H1 (cell line): ENCODE measurements around the gene USP7. TPM values are rescaled to one million over a fixed set of nuclear protein-coding genes. Genes with fewer than 3 reads are reported as not detected.

Experiments
- CTCF ChIA-PET: fragments of 300-600 bp; sonication (Branson Sonifier 250); formaldehyde crosslinking; loops from one replicate; lab custom pipeline; 2021; ENCODE audit not compliant: partially characterized antibody; lab: Charles Lee
- POLR2A ChIA-PET: fragments of 300-600 bp; sonication (Branson Sonifier 250); formaldehyde crosslinking; loops from one replicate; lab custom pipeline; 2021; ENCODE audit warnings: inconsistent platforms; ENCODE audit not compliant: partially characterized antibody; lab: Charles Lee
- DNase-seq, 2 experiments: peaks; one replicate each; pipeline versions ENCODE4 v3.0.0 to v3.0.0-alpha.2; 2010 to 2022; ENCODE audit warnings: low spot score in 2 of 2, low read depth in 1 of 2, mixed read lengths in 1 of 2
- FAIRE-seq: peaks from 2 replicates; lab custom pipeline; 2011; peaks lifted over from hg19 to GRCh38; lab: Jason Lieb, UNC
- H2AFZ ChIP-seq: 2 replicates; pipeline ENCODE4 v1.8.1; 2012; ENCODE audit warnings: low read length, inconsistent platforms
- H2AK5ac ChIP-seq: 2 replicates; pipeline ENCODE4 v1.6.1; 2013; ENCODE audit warnings: low read depth, low read length
- H2BK120ac ChIP-seq: replicated peaks from 2 replicates; pipeline ENCODE3; 2013; ENCODE audit warnings: low read depth, low read length, inconsistent platforms
- H2BK12ac ChIP-seq: 2 replicates; pipeline ENCODE4 v1.6.1; 2013; ENCODE audit warnings: low read depth, low read length
- H2BK15ac ChIP-seq: 2 replicates; pipeline ENCODE4 v1.6.1; 2013; ENCODE audit warnings: low read length
- H2BK20ac ChIP-seq: 2 replicates; pipeline ENCODE4 v1.6.1; 2013; ENCODE audit warnings: low read length
- H2BK5ac ChIP-seq: 2 replicates; pipeline ENCODE4 v1.6.1; 2013; ENCODE audit warnings: low read depth, low read length
- H3K14ac ChIP-seq: 2 replicates; pipeline ENCODE4 v1.6.1; 2013; ENCODE audit warnings: inconsistent platforms; ENCODE audit not compliant: insufficient read length
- H3K18ac ChIP-seq: 2 replicates; pipeline ENCODE4 v1.6.1; 2013; ENCODE audit warnings: low read length; ENCODE audit errors: extremely low read depth
- H3K23ac ChIP-seq: 2 replicates; pipeline ENCODE4 v1.6.1; 2013; ENCODE audit warnings: inconsistent platforms; ENCODE audit not compliant: insufficient read length
- H3K23me2 ChIP-seq: 2 replicates; pipeline ENCODE4 v1.6.1; 2013; ENCODE audit warnings: low read depth, low read length
- H3K27ac ChIP-seq: 2 replicates; pipeline ENCODE4 v1.6.1; 2011; ENCODE audit warnings: low read depth, low read length, inconsistent platforms
- H3K27me3 ChIP-seq, 4 experiments: replicated peaks in 1 of 4; 1 replicate in 1 of 4; 2 replicates in 3 of 4; pipeline versions ENCODE4 v1.6.1 to v1.8.1; 2011 to 2013; ENCODE audit warnings: low read length in 3 of 4, mild to moderate bottlenecking in 3 of 4, inconsistent platforms in 2 of 4, mixed read lengths in 2 of 4, moderate library complexity in 1 of 4; ENCODE audit not compliant: control insufficient read depth in 3 of 4, insufficient read depth in 3 of 4; ENCODE audit errors: extremely low read depth in 1 of 4
- H3K36me3 ChIP-seq, 4 experiments: 2 replicates each; pipeline versions ENCODE4 v1.6.1 to v1.8.1; 2011 to 2013; ENCODE audit warnings: mild to moderate bottlenecking in 4 of 4, low read length in 3 of 4, moderate library complexity in 2 of 4, control low read depth in 1 of 4, inconsistent platforms in 1 of 4; ENCODE audit not compliant: insufficient read depth in 4 of 4, control insufficient read depth in 2 of 4
- H3K4ac ChIP-seq: replicated peaks from 2 replicates; pipeline ENCODE3; 2013; ENCODE audit warnings: low read length, low read depth, mixed read lengths, inconsistent platforms; ENCODE audit not compliant: insufficient read length
- H3K4me1 ChIP-seq, 4 experiments: replicated peaks in 1 of 4; 1 replicate in 1 of 4; 2 replicates in 3 of 4; pipeline versions ENCODE4 v1.6.1 to v1.8.1; 2011 to 2013; ENCODE audit warnings: low read length in 3 of 4, inconsistent platforms in 2 of 4, mixed read lengths in 1 of 4; ENCODE audit not compliant: insufficient read depth in 4 of 4, control insufficient read depth in 3 of 4
- H3K4me2 ChIP-seq, 2 experiments: 2 replicates each; pipeline versions ENCODE4 v1.6.1 to v1.8.1; 2011 to 2013; ENCODE audit warnings: low read depth in 2 of 2, low read length in 2 of 2, control low read depth in 1 of 2, inconsistent platforms in 1 of 2, mild to moderate bottlenecking in 1 of 2; ENCODE audit not compliant: insufficient read depth in 1 of 2
- H3K4me3 ChIP-seq, 4 experiments: fragments of 200-600, 300-600 bp in 1 of 4; sonication (generic), shearing (Covaris generic), sonication (Bioruptor Twin) in 1 of 4; 2 replicates each; pipeline versions ENCODE4 v1.5.1 to v1.8.1; 2011 to 2016; ENCODE audit warnings: low read length in 4 of 4, low read depth in 3 of 4, control low read depth in 2 of 4, inconsistent platforms in 2 of 4, mild to moderate bottlenecking in 2 of 4, mixed read lengths in 1 of 4, moderate library complexity in 1 of 4; ENCODE audit not compliant: insufficient read depth in 2 of 4; ENCODE audit errors: extremely low read depth in 1 of 4
- H3K56ac ChIP-seq: replicated peaks from 2 replicates; pipeline ENCODE3; 2013; ENCODE audit warnings: low read depth, mild to moderate bottlenecking, mixed read lengths, low read length, inconsistent platforms; ENCODE audit not compliant: insufficient read length
- H3K79me1 ChIP-seq: 2 replicates; pipeline ENCODE4 v1.6.1; 2013; ENCODE audit warnings: low read depth, low read length, control low read depth
- H3K79me2 ChIP-seq, 2 experiments: 2 replicates each; pipeline versions ENCODE4 v1.6.1 to v1.8.1; 2012 to 2013; ENCODE audit warnings: low read length in 2 of 2, mild to moderate bottlenecking in 2 of 2, inconsistent platforms in 1 of 2; ENCODE audit not compliant: insufficient read depth in 2 of 2, control insufficient read depth in 1 of 2
- H3K9ac ChIP-seq, 4 experiments: replicated peaks in 1 of 4; 1 replicate in 1 of 4; 2 replicates in 3 of 4; pipeline versions ENCODE4 v1.6.1 to v1.8.1; 2011 to 2013; ENCODE audit warnings: low read depth in 3 of 4, low read length in 3 of 4, control low read depth in 2 of 4, mild to moderate bottlenecking in 2 of 4, moderate library complexity in 2 of 4, inconsistent platforms in 1 of 4; ENCODE audit errors: extremely low read depth in 1 of 4
- H3K9me3 ChIP-seq, 2 experiments: 2 replicates each; pipeline versions ENCODE4 v1.6.1 to v1.8.1; 2012 to 2013; ENCODE audit warnings: mild to moderate bottlenecking in 2 of 2, moderate library complexity in 2 of 2, control low read depth in 1 of 2, inconsistent platforms in 1 of 2, low read depth in 1 of 2, low read length in 1 of 2, mixed read lengths in 1 of 2; ENCODE audit not compliant: insufficient read depth in 2 of 2
- H4K20me1 ChIP-seq, 2 experiments: replicated peaks in 1 of 2; 2 replicates each; pipeline versions ENCODE3 to v1.8.1; 2011 to 2013; ENCODE audit warnings: inconsistent platforms in 2 of 2, low read length in 2 of 2, mild to moderate bottlenecking in 1 of 2; ENCODE audit not compliant: insufficient read depth in 2 of 2, control insufficient read depth in 1 of 2
- H4K5ac ChIP-seq: 2 replicates; pipeline ENCODE4 v1.6.1; 2013; ENCODE audit warnings: low read length, low read depth, mixed read lengths, inconsistent platforms; ENCODE audit not compliant: insufficient read length
- H4K8ac ChIP-seq: 2 replicates; pipeline ENCODE4 v1.8.0; 2013; ENCODE audit warnings: mild to moderate bottlenecking, moderate library complexity, low read length, inconsistent platforms; ENCODE audit not compliant: insufficient read depth; ENCODE audit errors: extremely low read depth
- H4K91ac ChIP-seq: replicated peaks from 2 replicates; pipeline ENCODE3; 2013; ENCODE audit warnings: low read length, mixed read lengths, inconsistent platforms; ENCODE audit not compliant: insufficient read length
- BACH1 ChIP-seq: IDR thresholded peaks from 2 replicates; pipeline ENCODE4 v1.6.1; 2012; ENCODE audit warnings: low read length, improper control_type of control experiment
- CTCF ChIP-seq, 3 experiments: IDR thresholded peaks; 1 replicate in 2 of 3; 2 replicates in 1 of 3; pipeline versions ENCODE4 v1.5.1 to v1.6.1; 2011; ENCODE audit warnings: low read length in 3 of 3, mild to moderate bottlenecking in 3 of 3, inconsistent platforms in 2 of 3, low read depth in 1 of 3, moderate library complexity in 1 of 3; ENCODE audit not compliant: insufficient read depth in 1 of 3; ENCODE audit errors: control extremely low read depth in 1 of 3
- RAD21 ChIP-seq, 2 experiments: IDR thresholded peaks in 1 of 2; conservative IDR thresholded peaks in 1 of 2; 2 replicates each; pipeline ENCODE4 v1.6.1; 2011; ENCODE audit warnings: low read depth in 2 of 2, low read length in 2 of 2, improper control_type of control experiment in 1 of 2, inconsistent platforms in 1 of 2, mild to moderate bottlenecking in 1 of 2, moderate library complexity in 1 of 2
- SAP30 ChIP-seq: fragments of 300-600 bp; sonication (generic); IDR thresholded peaks from 2 replicates; pipeline ENCODE4 v1.7.1; 2012; ENCODE audit warnings: low read length, moderate library complexity, mild to moderate bottlenecking, inconsistent platforms; ENCODE audit not compliant: insufficient read depth, insufficient replicate concordance
- TCF12 ChIP-seq: IDR thresholded peaks from 2 replicates; pipeline ENCODE4 v1.6.1; 2011; ENCODE audit warnings: low read depth, mild to moderate bottlenecking, low read length
- WGBS, 2 experiments: shearing (Covaris generic) in 1 of 2; methylation state at CpG; one replicate each; pipeline versions ENCODE4 v1.1.6 to v1.1.7; 2013 to 2015; ENCODE audit warnings: low lambda C conversion rate in 2 of 2, mixed read lengths in 2 of 2, inconsistent platforms in 1 of 2, low coverage in 1 of 2, missing lambda C conversion rate in 1 of 2; ENCODE audit not compliant: insufficient replicate concordance in 2 of 2, insufficient coverage in 1 of 2, insufficient read length in 1 of 2; ENCODE audit errors: extremely low coverage in 1 of 2, missing lambda C conversion rate in 1 of 2; 5-methylcytosine and 5-hydroxymethylcytosine counted together
- polyA plus RNA-seq, 7 experiments: library from polyadenylated mRNA; depleted of rRNA in 3 of 7; stranded (reverse) in 5 of 7; unstranded in 2 of 7; fragments of >200 nt in 5 of 7; fragments of 200-250 nt in 2 of 7; gene quantifications; 1 replicate in 5 of 7; 2 replicates in 1 of 7; 4 replicates in 1 of 7; pipeline versions ENCODE4 v1.2.1 to v1.2.3, GENCODE V29; 2011 to 2013; ENCODE audit warnings: missing spikeins in 2 of 7, mixed read lengths in 2 of 7
- total RNA-seq: library from RNA; stranded (reverse); fragmentation: NEBNext Ultra II Directional; extraction: Animal tissue kit (Norgen Biotek cat#: 25700); gene quantifications from 2 replicates; pipeline ENCODE4 v1.2.1, GENCODE V29; 2021

Gene USP7
- total and polyA plus RNA-seq, 2 of the 8 experiments (the other 6 are each of a cell fraction or from before 2014, with no cell fraction given): 21.3 to 211 TPM

GRCh38 chr16:8935989-8936388 lies 27.7 kb downstream of the USP7 start:
- no peak overlapping the region for H2BK120ac ChIP-seq
- no peaks in the 10 kb centered on the region for H3K27me3 ChIP-seq
- no peak overlapping the region for H2AFZ ChIP-seq
- H4K8ac ChIP-seq: no peak overlapping the region
- no peak overlapping the region; a peak in 1 of 4 replicates for H3K4me2 ChIP-seq
- H2AK5ac ChIP-seq: no peak overlapping the region
- H2BK15ac ChIP-seq: no peak overlapping the region; the same call in 1 of the 2 replicates
- no peak overlapping the region for H2BK20ac ChIP-seq
- H3K9me3 ChIP-seq: no peaks in the 10 kb centered on the region
- H3K27ac ChIP-seq: no peak overlapping the region
- ChIA-PET POLR2A (interaction anchor here (0.9 to 2.9 kb wide), 6 partner anchors 9 to 97 kb away, joined by 3 to 13 read pairs (median 4); no protein-coding TSS in a partner anchor), CTCF (interaction anchor here (0.5 to 10.5 kb wide), 59 partner anchors 8 to 240 kb away, joined by 3 to 189 read pairs (median 6); partner anchors contain the start of gene LITAFD)
- H3K56ac ChIP-seq: no peak overlapping the region
- no peak overlapping the region for H2BK5ac ChIP-seq
- peak in 1 of 2 experiments; percentile 74 for DNase-seq
- no peaks in the 10 kb centered on the region for H3K23me2 ChIP-seq
- H4K5ac ChIP-seq: no peak overlapping the region
- no peak overlapping the region for H4K91ac ChIP-seq
- H3K4me3 ChIP-seq: no peak overlapping the region; a peak in 1 of 8 replicates
- H3K79me1 ChIP-seq: peaks cover 9% of the 10 kb centered on the region
- no peak overlapping the region for H3K9ac ChIP-seq
- no peak for FAIRE-seq
- peak; percentile 59 to 64 for TF ChIP-seq RAD21 (IDR thresholded peaks at IDR 0.05 in 1 of 2, conservative IDR thresholded peaks at IDR 0.05 in 1 of 2; ENCODE audit: low read depth in 2 of 2, low read length in 2 of 2)
- 0 out of 2 replicates have a peak, but pooled peaks have one; percentile 15 for TF ChIP-seq TCF12
- no peak for TF ChIP-seq SAP30
- peak; percentile 63 to 69 (median 63) for TF ChIP-seq CTCF (IDR thresholded peaks at IDR 0.05; ENCODE audit: control extremely low read depth in 1 of 3, insufficient read depth in 1 of 3, low read depth in 1 of 3, low read length in 3 of 3)
- no peak for TF ChIP-seq BACH1
- TF ChIP-seq, all 59 proteins: peak for 3
- no peak overlapping the region for H3K14ac ChIP-seq
- H3K18ac ChIP-seq: no peak overlapping the region
- peaks cover 3 to 10% (median 6%) of the 10 kb centered on the region in 4 experiments for H3K4me1 ChIP-seq
- H3K4ac ChIP-seq: no peak overlapping the region
- 67% methylated on average over 9 of the region's 9 CpGs; no CpG with 5 or more reads in 1 of the 2 experiments for WGBS, 2 experiments
- no peak overlapping the region for H2BK12ac ChIP-seq
- peaks cover 61 to 100% of the 10 kb centered on the region in 2 experiments for H3K79me2 ChIP-seq
- H3K23ac ChIP-seq: no peak overlapping the region
- peaks cover 44 to 49% of the 10 kb centered on the region in 2 experiments for H4K20me1 ChIP-seq
- no peaks in the 10 kb centered on the region for H3K36me3 ChIP-seq
